ENCODE data around the gene NAT8L. TPM values are rescaled to one million over a fixed set of nuclear protein-coding genes. Genes with fewer than 3 reads are reported as not detected.

Gene NAT8L
- total RNA-seq, 1 donor: 0.09 TPM

DNA sequence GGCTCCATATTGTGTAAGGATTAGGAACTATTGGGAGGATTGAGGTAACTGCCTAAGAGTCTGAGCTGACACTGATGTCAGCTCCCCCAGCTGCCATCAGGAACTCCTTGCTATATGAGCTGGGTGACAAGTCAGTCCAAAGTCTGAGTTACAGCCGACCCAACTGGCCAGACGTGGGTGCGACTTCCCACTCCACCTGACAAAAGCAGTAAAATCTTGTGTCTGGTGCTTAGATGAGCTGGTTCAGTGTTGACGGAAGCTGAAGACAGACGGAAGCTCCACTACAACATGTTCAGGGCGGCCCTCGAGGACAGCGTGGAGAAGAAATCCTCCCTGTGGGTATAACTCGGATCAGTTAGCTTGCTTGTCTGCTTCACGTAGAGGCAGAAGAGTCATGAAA is 22.8 kb upstream of the NAT8L start:
- no peak for DNase-seq (ENCODE audit: low read depth)
- no peak for TF ChIP-seq CTCF (IDR thresholded peaks at IDR 0.05; ENCODE audit: insufficient read depth, low read length)
- no peak overlapping the region for H3K4me3 ChIP-seq (ENCODE audit: low read depth, low read length)

- no peak overlapping the region for H3K4me3 ChIP-seq (ENCODE audit: low read depth, low read length)
- DNase-seq (ENCODE audit: low read depth): no peak
- TF ChIP-seq CTCF (IDR thresholded peaks at IDR 0.05; ENCODE audit: insufficient read depth, low read length): no peak
Measured at GRCh38 chr4:2036866-2037265, 22.3 kb upstream of the NAT8L start.

DNA sequence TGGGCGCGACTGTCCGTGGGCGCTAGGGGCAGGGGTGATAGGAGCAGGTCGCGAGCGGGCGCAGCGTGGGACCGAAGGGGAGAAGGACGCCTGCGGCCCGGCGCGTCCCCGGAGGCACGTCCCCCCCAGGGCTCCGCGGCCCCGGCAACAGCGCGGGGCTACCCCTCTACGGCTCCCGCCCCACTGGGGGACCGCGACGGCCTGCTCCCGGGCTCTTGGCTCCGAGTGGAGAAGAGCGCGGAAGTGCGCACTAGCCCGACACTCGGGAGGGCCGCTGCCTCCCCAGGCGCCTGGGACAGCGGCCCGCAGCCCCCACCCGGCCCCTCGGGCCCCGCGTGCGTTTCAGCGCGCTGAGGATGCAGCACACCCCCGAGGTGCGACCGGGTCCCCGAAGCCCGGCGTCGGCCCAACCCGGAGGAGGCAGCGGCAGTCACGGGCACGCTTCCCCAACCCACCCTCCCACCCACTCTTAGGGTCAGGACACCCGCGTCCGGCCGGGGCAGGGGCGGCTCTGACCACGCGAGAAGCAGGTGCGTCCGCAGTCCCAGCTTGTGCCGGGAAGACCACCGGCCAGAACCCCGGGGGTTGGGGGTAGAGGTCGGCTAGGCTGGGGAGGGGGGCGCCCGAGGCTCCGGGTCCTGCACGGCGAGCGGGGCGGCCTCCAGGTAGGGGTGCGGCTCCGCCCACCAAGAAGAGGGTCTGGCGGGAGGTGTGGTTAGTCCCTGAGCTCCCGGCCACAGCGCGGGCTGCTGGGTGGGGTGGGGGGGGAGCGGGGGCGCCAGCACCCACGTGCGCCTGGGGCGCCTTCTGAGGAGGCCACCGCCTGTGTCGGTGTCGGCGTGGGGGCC is 18.5 kb upstream of the NAT8L start:
- peak overlapping the region; percentile 79 for H3K4me3 ChIP-seq (ENCODE audit: low read depth, low read length)
- no peak for DNase-seq (ENCODE audit: low read depth)
- TF ChIP-seq CTCF (IDR thresholded peaks at IDR 0.05; ENCODE audit: insufficient read depth, low read length): no peak

- DNase-seq (ENCODE audit: low read depth): peak; percentile 74
- H3K4me3 ChIP-seq (ENCODE audit: low read depth, low read length): peak overlapping the region; percentile 79
- TF ChIP-seq CTCF (IDR thresholded peaks at IDR 0.05; ENCODE audit: insufficient read depth, low read length): no peak
Measured at GRCh38 chr4:2041239-2042130, 17.6 kb upstream of the NAT8L start.

DNA sequence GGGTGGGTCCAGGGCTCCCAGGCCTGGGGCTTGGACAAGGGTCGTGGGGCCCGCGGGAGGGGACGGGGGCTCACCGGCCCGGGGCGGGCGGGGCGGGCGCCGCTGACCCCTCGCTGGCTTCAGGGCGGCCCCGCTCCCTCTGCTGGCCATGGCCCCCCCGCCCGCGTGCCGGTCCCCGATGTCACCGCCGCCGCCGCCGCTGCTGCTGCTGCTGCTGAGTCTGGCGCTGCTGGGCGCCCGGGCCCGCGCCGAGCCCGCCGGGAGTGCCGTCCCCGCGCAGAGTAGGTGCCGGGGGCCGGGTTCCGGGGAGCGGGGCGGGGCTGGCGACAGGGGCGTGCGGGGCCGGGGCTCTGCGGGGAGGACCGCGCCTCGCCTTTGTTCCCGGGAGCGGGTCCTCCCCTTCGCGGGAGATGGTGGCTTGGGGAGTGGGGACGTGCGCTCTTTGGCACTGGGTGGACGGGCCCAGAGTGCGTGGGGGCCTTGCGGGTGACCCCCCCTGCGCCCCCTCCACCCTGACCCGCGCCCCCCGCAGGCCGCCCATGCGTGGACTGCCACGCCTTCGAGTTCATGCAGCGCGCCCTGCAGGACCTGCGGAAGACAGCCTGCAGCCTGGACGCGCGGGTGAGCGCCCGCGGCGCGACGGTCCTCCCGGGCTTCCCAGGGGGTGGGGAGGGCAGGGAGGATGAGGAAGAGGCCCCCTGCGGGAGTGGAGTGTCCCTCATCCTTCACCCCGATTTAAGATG is 16.8 kb upstream of the NAT8L start:
- DNase-seq (ENCODE audit: low read depth): no peak
- H3K4me3 ChIP-seq (ENCODE audit: low read depth, low read length): peak overlapping the region; percentile 79
- TF ChIP-seq CTCF (IDR thresholded peaks at IDR 0.05; ENCODE audit: insufficient read depth, low read length): no peak

DNA sequence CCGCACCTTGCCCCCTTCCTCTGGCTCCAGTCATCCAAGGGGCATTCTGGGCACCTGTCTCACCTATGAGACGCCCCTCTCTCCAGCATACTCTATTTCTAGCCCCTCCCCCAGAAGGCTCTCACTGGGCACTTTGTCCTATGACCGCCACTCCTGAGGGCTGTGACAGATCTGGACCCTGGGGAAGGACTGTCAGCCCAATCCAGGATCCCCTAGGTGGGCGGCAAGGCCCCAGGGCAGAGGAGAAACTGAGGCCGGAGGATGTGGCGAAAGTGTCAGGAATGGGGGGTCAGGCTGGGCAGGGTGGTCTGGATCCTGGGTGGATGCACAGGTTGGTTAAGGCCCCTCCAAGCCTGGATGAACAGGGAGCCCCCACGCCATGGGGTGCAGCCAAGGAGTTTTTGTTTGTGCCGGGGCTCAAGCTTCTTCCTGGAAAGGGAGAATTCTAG is 16.2 kb upstream of the NAT8L start:
- DNase-seq (ENCODE audit: low read depth): no peak
- H3K4me3 ChIP-seq (ENCODE audit: low read depth, low read length): peak overlapping the region; percentile 79
- no peak for TF ChIP-seq CTCF (IDR thresholded peaks at IDR 0.05; ENCODE audit: insufficient read depth, low read length)

Measured in fibroblast of the aortic adventitia (primary cell).